Measurements from ENCODE around the gene PLCD1. TPM values are rescaled to one million over a fixed set of nuclear protein-coding genes. Genes with fewer than 3 reads are reported as not detected.

The PLCD1 gene
- total and polyA plus RNA-seq, 2 of the 8 experiments (the other 6 are each of a cell fraction or from before 2014, with no cell fraction given), result 15.3 to 19.2 TPM

- TF ChIP-seq PHF8 (conservative IDR thresholded peaks at IDR 0.05; ENCODE audit: low read depth, low read length), result no peak
Observed at GRCh38 chr3:38000242-38000916, 29.1 kb downstream of the PLCD1 start (continued).
